SIG-M5 treated with dmso at 0.1 percent for 504 hours (cell line): ENCODE results near the gene FMNL2.

Source experiments
- DNase-seq: peaks from one replicate; lab custom pipeline; 2025; ENCODE audit not compliant: unreplicated experiment; lab: John Stamatoyannopoulos, UW

The FMNL2 gene

GRCh38 chr2:152400607-152401214, 65.7 kb downstream of the FMNL2 start:
- no peak for DNase-seq

GRCh38 chr2:152402780-152403759, 68.1 kb downstream of the FMNL2 start:
- no peak for DNase-seq

GRCh38 chr2:152405206-152406118, 70.5 kb downstream of the FMNL2 start:
- no peak for DNase-seq

- DNase-seq = no peak
Measured at GRCh38 chr2:152406119-152406835, 71.3 kb downstream of the FMNL2 start.

GRCh38 chr2:152406836-152407161, 71.8 kb downstream of the FMNL2 start:
- DNase-seq = no peak

- DNase-seq = no peak
Measured at GRCh38 chr2:152407204-152407721, 72.3 kb downstream of the FMNL2 start.

GRCh38 chr2:152407806-152408205, 72.8 kb downstream of the FMNL2 start:
- no peak for DNase-seq

- no peak for DNase-seq
Measured at GRCh38 chr2:152408254-152408653, 73.3 kb downstream of the FMNL2 start.

- no peak for DNase-seq
Measured at GRCh38 chr2:152409386-152410164, 74.6 kb downstream of the FMNL2 start.

GRCh38 chr2:152410165-152410597, 75.2 kb downstream of the FMNL2 start:
- no peak for DNase-seq

GRCh38 chr2:152411154-152411553, 76.2 kb downstream of the FMNL2 start:
- peak; percentile 41 for DNase-seq

GRCh38 chr2:152413228-152414030, 78.5 kb downstream of the FMNL2 start:
- no peak for DNase-seq

GRCh38 chr2:152415231-152415642, 80.3 kb downstream of the FMNL2 start:
- no peak for DNase-seq

GRCh38 chr2:152415796-152416195, 80.8 kb downstream of the FMNL2 start:
- DNase-seq = no peak

- peak; percentile 4 for DNase-seq
Measured at GRCh38 chr2:152418688-152419087, 83.7 kb downstream of the FMNL2 start.

- DNase-seq = no peak
Measured at GRCh38 chr2:152419944-152420343, 85.0 kb downstream of the FMNL2 start.

GRCh38 chr2:152420363-152420762, 85.4 kb downstream of the FMNL2 start:
- no peak for DNase-seq

GRCh38 chr2:152420936-152421335, 86.0 kb downstream of the FMNL2 start:
- peak; percentile 8 for DNase-seq
